Spleen (tissue), 11 donors: Measurements from ENCODE around the gene DDOST. TPM values are rescaled to one million over a fixed set of nuclear protein-coding genes. Genes with fewer than 3 reads are reported as not detected.

Experiments used
- DNase-seq: peaks from one replicate; pipeline ENCODE4 v3.0.0-alpha.2; 2020
- H3K27ac ChIP-seq, 8 donors: fragments of 200-600 bp; sonication (generic) in 7 of 8; 1 replicate in 4 of 8; 2 replicates in 4 of 8; pipeline versions ENCODE4 v1.5.0 to v1.8.0; 2016 to 2021; ENCODE audit warnings: inconsistent platforms in 4 of 8, mild to moderate bottlenecking in 4 of 8, moderate library complexity in 1 of 8
- H3K27me3 ChIP-seq, 7 donors: fragments of 200-600 bp; sonication (generic) in 6 of 7; replicated peaks in 1 of 7; 1 replicate in 4 of 7; 2 replicates in 3 of 7; pipeline versions ENCODE4 v1.5.0 to v1.8.0; 2016 to 2021; ENCODE audit warnings: inconsistent platforms in 3 of 7, mild to moderate bottlenecking in 1 of 7
- H3K36me3 ChIP-seq, 6 donors: fragments of 200-600 bp; sonication (generic) in 5 of 6; 1 replicate in 4 of 6; 2 replicates in 2 of 6; pipeline versions ENCODE4 v1.5.0 to v1.8.0; 2016 to 2021; ENCODE audit warnings: inconsistent platforms in 2 of 6
- H3K4me1 ChIP-seq, 6 donors: fragments of 200-600 bp; sonication (generic) in 5 of 6; 1 replicate in 3 of 6; 2 replicates in 3 of 6; pipeline versions ENCODE4 v1.5.0 to v1.8.0; 2016 to 2021; ENCODE audit warnings: inconsistent platforms in 3 of 6
- H3K4me3 ChIP-seq, 8 donors: fragments of 200-600 bp; sonication (generic) in 7 of 8; 1 replicate in 4 of 8; 2 replicates in 4 of 8; pipeline versions ENCODE4 v1.5.0 to v1.8.0; 2016 to 2021; ENCODE audit warnings: inconsistent platforms in 4 of 8, mild to moderate bottlenecking in 4 of 8, moderate library complexity in 2 of 8
- H3K9me3 ChIP-seq, 8 donors: fragments of 200-600 bp; sonication (generic) in 7 of 8; 1 replicate in 4 of 8; 2 replicates in 4 of 8; pipeline versions ENCODE4 v1.5.0 to v1.8.0; 2016 to 2021; ENCODE audit warnings: inconsistent platforms in 4 of 8
- CTCF ChIP-seq, 11 experiments: fragments of 200-600 bp in 7 of 11; fragments of 450-650 bp in 4 of 11; sonication (generic) in 4 of 11; IDR thresholded peaks in 8 of 11; conservative IDR thresholded peaks in 3 of 11; 1 replicate in 7 of 11; 2 replicates in 4 of 11; pipeline versions ENCODE4 v1.4.0 to v1.8.0; 2016 to 2021; ENCODE audit warnings: antibody characterized with exemption in 11 of 11, inconsistent platforms in 4 of 11, mild to moderate bottlenecking in 1 of 11
- POLR2A ChIP-seq, 3 donors: fragments of 450-650 bp; IDR thresholded peaks; one replicate each; pipeline ENCODE4 v1.5.1; 2017; ENCODE audit warnings: antibody characterized with exemption in 3 of 3, mild to moderate bottlenecking in 1 of 3
- POLR2AphosphoS5 ChIP-seq, 3 donors: sonication (generic); formaldehyde crosslinking; IDR thresholded peaks; one replicate each; pipeline ENCODE4 v1.5.1; 2017; ENCODE audit warnings: antibody characterized with exemption in 3 of 3
- WGBS, 5 donors: extraction: QIAGEN DNeasy Blood & Tissue Kit in 3 of 5; methylation state at CpG; one replicate each; pipeline versions ENCODE4 v1.1.5 to v1.1.7; 2013 to 2018; 5-methylcytosine and 5-hydroxymethylcytosine counted together
- intact Hi-C: fragments of 100-400 bp; cut with DNase I; formaldehyde crosslinking; loops from one replicate; pipeline ENCODE4 v1.15.0; 2023; ENCODE audit warnings: low total_unique reads
- polyA plus RNA-seq, 3 donors: library from polyadenylated mRNA; stranded (reverse); fragments of 200-250 nt; gene quantifications; one replicate each; pipeline ENCODE4 v1.2.1, GENCODE V29; 2013
- total RNA-seq, 7 donors: library from RNA; depleted of rRNA in 3 of 7; stranded (reverse); fragments of >200 nt in 3 of 7; fragmentation: NEBNext Ultra II Directional in 4 of 7; extraction: Animal tissue kit (Norgen Biotek cat#: 25700) in 4 of 7; gene quantifications; one replicate each; pipeline versions ENCODE4 v1.1.0 to v1.2.1, GENCODE V29; 2016 to 2021
- donor health status: healthy with polysubstance abuse.
- donor health status: DM: no; HTN: no; CAD: no; lungs with moderate emphysema.
- donor health status: DM: no; HTN: no; CAD: no.
- donor health status: Bipolar disorder and iron deficiency.
- donor health status: healthy.
- donor health status: DM: no; HTN: no; CAD: no.
- donor health status: DM: yes; HTN: yes; CAD: no.

DDOST gene
- total and polyA plus RNA-seq, 10 donors: 107 to 194 (median 147) TPM

GRCh38 chr1:20708891-20709290 is 47.7 kb upstream of the DDOST start:
- no peak for DNase-seq
- no peak overlapping the region for H3K4me3 ChIP-seq
- no peak overlapping the region for H3K27ac ChIP-seq
- H3K4me1 ChIP-seq: peaks cover 0 to 4% (median 0%) of the 10 kb centered on the region in 6 donors
- no peaks in the 10 kb centered on the region for H3K36me3 ChIP-seq
- intact Hi-C loops: no loop called here
- WGBS, 5 donors: 81 to 88% (median 82%) methylated on average over 5 of the region's 5 CpGs
- TF ChIP-seq POLR2A (IDR thresholded peaks at IDR 0.05): no peak
- TF ChIP-seq CTCF (IDR thresholded peaks at IDR 0.05 in 8 of 11, conservative IDR thresholded peaks at IDR 0.05 in 3 of 11): no peak
- TF ChIP-seq POLR2AphosphoS5 (IDR thresholded peaks at IDR 0.05): no peak
- H3K9me3 ChIP-seq: no peaks in the 10 kb centered on the region
- no peaks in the 10 kb centered on the region for H3K27me3 ChIP-seq

GRCh38 chr1:20708057-20708456 is 46.9 kb upstream of the DDOST start:
- no peak overlapping the region for H3K27ac ChIP-seq
- intact Hi-C loops: no loop called here
- H3K36me3 ChIP-seq: no peaks in the 10 kb centered on the region
- 67 to 87% (median 80%) methylated on average over 4 to 6 of the region's 6 CpGs for WGBS, 5 donors
- peaks cover 0 to 4% (median 0%) of the 10 kb centered on the region in 6 donors for H3K4me1 ChIP-seq
- H3K27me3 ChIP-seq: no peaks in the 10 kb centered on the region
- no peak for TF ChIP-seq CTCF (IDR thresholded peaks at IDR 0.05 in 8 of 11, conservative IDR thresholded peaks at IDR 0.05 in 3 of 11)
- TF ChIP-seq POLR2A (IDR thresholded peaks at IDR 0.05): no peak
- TF ChIP-seq POLR2AphosphoS5 (IDR thresholded peaks at IDR 0.05): no peak
- DNase-seq: no peak
- H3K4me3 ChIP-seq: no peak overlapping the region
- no peaks in the 10 kb centered on the region for H3K9me3 ChIP-seq

DNA sequence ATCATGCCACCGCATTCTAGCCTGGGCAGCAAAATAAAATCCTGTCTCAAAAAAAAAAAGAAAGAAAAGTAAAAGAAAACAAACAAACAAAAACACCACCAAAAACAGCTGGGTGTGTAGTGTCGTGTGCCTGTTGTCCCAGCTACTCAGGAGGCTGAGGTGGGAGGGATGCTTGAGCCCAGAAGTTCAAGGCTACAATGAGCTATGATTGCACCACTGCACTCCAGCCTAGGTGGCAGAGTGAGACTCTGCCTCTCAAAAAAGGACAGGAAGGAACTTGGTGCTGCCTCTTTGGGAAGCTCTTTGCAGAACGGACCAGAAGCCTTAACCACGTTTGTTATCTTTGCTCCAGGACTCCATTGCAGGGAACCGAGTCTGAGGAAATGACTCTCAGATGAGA is 45.7 kb upstream of the DDOST start:
- 33 to 45% (median 40%) methylated on average over 5 of the region's 5 CpGs for WGBS, 5 donors
- DNase-seq: no peak
- Histone ChIP-seq H3K4me3 (no peak overlapping the region), H3K36me3 (no peaks in the 10 kb centered on the region), H3K4me1 (peaks cover 0 to 4% (median 0%) of the 10 kb centered on the region in 6 donors), H3K9me3 (no peaks in the 10 kb centered on the region), H3K27ac (no peak overlapping the region), H3K27me3 (no peaks in the 10 kb centered on the region)
- no peak for TF ChIP-seq POLR2A (IDR thresholded peaks at IDR 0.05)
- no peak for TF ChIP-seq CTCF (IDR thresholded peaks at IDR 0.05 in 8 of 11, conservative IDR thresholded peaks at IDR 0.05 in 3 of 11)
- TF ChIP-seq POLR2AphosphoS5 (IDR thresholded peaks at IDR 0.05): no peak
- intact Hi-C loops: no loop called here

DNA sequence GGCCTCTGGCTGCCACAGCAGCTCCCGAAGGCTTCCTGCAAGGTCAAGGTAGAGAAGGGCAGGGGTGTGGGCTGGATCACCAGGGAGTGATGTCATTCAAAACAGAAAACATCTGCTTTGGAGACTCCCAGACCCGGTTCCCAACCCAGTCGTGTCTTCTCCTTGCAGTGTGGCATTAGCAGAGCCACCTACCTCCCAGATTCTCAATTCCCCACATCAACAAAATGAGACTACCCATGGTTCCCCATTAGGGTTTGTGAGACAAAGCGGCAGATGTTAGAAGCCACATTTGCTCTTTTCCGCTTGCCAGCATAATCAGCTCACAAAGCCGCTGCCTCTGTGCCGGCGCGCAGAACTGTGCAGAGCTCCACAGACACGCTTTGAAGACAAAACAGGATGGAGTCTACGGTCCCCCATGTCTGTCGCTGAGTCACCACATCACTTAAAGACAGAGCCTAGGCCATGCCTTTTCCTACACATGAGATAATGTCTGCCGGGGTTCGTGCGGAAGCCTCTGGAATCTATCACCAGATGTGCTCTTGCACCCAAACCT is 44.1 kb upstream of the DDOST start:
- H3K27ac ChIP-seq: no peak overlapping the region
- no peaks in the 10 kb centered on the region for H3K9me3 ChIP-seq
- H3K4me1 ChIP-seq: no peaks in the 10 kb centered on the region
- no peak for DNase-seq
- 86 to 92% (median 86%) methylated on average over 15 of the region's 15 CpGs for WGBS, 5 donors
- intact Hi-C loops: no loop called here
- TF ChIP-seq POLR2A (IDR thresholded peaks at IDR 0.05) (no peak), CTCF (IDR thresholded peaks at IDR 0.05 in 8 of 11, conservative IDR thresholded peaks at IDR 0.05 in 3 of 11) (no peak), POLR2AphosphoS5 (IDR thresholded peaks at IDR 0.05) (no peak)
- H3K36me3 ChIP-seq: no peaks in the 10 kb centered on the region
- no peak overlapping the region for H3K4me3 ChIP-seq
- no peaks in the 10 kb centered on the region for H3K27me3 ChIP-seq
